Fibroblast of pulmonary artery (primary cell): ENCODE measurements around the gene CLDN4.
A peak's percentile ranks its signal among the peaks of the same experiment; 100 is the strongest.
"Not testable (repeated sequence)": the region's sequence is repeated elsewhere in the genome, so short reads cannot be mapped to it uniquely, and the experiment has no call there.

Experiments
- DNase-seq: peaks from one replicate; pipeline ENCODE4 v3.0.0-alpha.2; 2010; ENCODE audit warnings: low read depth
- H3K4me3 ChIP-seq: replicated peaks from 2 replicates; pipeline ENCODE4 v1.5.1; 2011; ENCODE audit warnings: low read depth, mild to moderate bottlenecking, control low read depth, low read length, moderate library complexity
- CTCF ChIP-seq: IDR thresholded peaks from 2 replicates; pipeline ENCODE4 v1.5.1; 2011; ENCODE audit warnings: mild to moderate bottlenecking, control low read depth, low read length, inconsistent platforms; ENCODE audit errors: missing control alignments

The CLDN4 gene

GRCh38 chr7:73817121-73817520 is 13.7 kb upstream of the CLDN4 start:
- no peak for DNase-seq
- no peak overlapping the region for H3K4me3 ChIP-seq
- no peak for TF ChIP-seq CTCF

GRCh38 chr7:73820013-73820412 is 10.8 kb upstream of the CLDN4 start:
- no peak for DNase-seq
- TF ChIP-seq CTCF: no peak
- H3K4me3 ChIP-seq: no peak overlapping the region

DNA sequence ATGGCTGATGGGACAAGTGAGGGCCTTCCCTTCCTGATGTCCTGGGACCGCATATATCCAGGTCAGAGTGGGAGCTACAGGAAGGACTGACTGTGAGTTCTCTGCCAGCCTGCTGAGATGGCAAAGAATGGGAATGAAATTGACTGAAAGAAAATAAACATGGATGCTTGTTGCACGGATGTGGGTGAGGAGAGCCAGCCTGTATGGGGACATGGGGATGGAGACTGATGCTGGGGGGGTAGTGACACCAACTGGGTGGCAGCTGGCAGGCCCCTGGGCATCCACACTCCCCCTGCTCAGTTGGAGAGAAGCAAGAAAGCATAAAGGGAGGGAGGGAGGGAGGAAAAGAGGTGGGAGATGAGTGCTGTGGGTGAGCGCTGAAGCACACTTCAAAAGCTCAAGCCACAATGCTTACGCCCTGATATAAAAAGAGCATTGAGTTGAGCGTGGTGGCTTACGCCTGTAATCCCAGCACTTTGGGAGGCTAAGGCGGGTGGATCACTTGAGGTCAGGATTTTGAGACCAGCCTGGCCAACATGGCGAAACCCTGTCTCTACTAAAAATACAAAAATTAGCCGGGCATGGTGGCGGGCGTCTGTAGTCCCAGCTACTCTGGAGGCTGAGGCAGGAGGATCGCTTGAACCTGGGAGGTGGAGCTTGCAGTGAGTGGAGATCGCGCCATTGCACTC is 9.1 kb upstream of the CLDN4 start:
- not testable (repeated sequence) for DNase-seq

GRCh38 chr7:73822319-73823173 is 8.2 kb upstream of the CLDN4 start:
- no peak for TF ChIP-seq CTCF
- H3K4me3 ChIP-seq: no peak overlapping the region
- DNase-seq: peak; percentile 66

More for the DNA sequence above, 9.1 kb upstream of the CLDN4 start:
- not testable (repeated sequence) for H3K4me3 ChIP-seq

DNA sequence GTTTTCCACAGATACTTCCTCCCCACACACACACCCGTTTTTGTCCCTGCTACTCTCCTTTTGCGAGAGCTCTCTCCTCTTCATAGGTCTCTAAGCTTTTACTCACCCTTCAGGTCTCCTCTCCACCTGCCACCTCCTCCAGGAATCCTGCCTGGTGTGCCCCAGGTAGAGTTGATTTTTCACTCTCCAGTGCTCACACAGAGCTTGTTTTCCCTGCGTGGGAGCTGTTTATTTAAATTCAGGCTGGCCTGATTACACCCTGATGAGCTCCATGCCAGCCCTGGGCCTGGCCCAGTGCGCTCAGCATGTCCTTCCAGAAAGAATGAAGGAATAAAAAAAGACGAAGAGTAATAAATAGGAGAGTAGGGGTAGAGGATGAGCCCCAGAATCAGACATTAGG is 7.5 kb upstream of the CLDN4 start:
- TF ChIP-seq CTCF: no peak
- DNase-seq: no peak
- H3K4me3 ChIP-seq: no peak overlapping the region

- TF ChIP-seq CTCF: no peak
- no peak overlapping the region for H3K4me3 ChIP-seq
- no peak for DNase-seq
Observed at GRCh38 chr7:73823873-73824592, 6.8 kb upstream of the CLDN4 start.

GRCh38 chr7:73824986-73825385 is 5.8 kb upstream of the CLDN4 start:
- no peak for TF ChIP-seq CTCF
- no peak for DNase-seq
- H3K4me3 ChIP-seq: no peak overlapping the region
